Measurements from ENCODE around the gene ASXL1. TPM values are rescaled to one million over a fixed set of nuclear protein-coding genes. Genes with fewer than 3 reads are reported as not detected.
"Not testable (repeated sequence)": the region's sequence is repeated elsewhere in the genome, so short reads cannot be mapped to it uniquely, and the experiment has no call there.

ASXL1 gene
- total RNA-seq, 1 experiment from 2014 or later, result 52.2 TPM

GRCh38 chr20:32382102-32382950 is 24.2 kb downstream of the ASXL1 start:
- Histone ChIP-seq H3K9me2 (ENCODE audit: insufficient read depth) (no peaks in the 10 kb centered on the region), H2AFZ (ENCODE audit: low read depth, low read length, poor library complexity, severe bottlenecking) (no peak overlapping the region), H3K36me3 (ENCODE audit: control insufficient read depth in 1 of 2, insufficient read depth in 2 of 2, low read length in 2 of 2) (no peaks in the 10 kb centered on the region), H3K79me2 (ENCODE audit: insufficient read depth, low read length) (peaks cover 75% of the 10 kb centered on the region), H3K4me2 (ENCODE audit: low read length) (no peak overlapping the region), H3K4me3 (replicated peaks in 1 of 2; ENCODE audit: low read depth in 1 of 2, low read length in 2 of 2) (no peak overlapping the region), H4K20me1 (ENCODE audit: insufficient read depth) (no peaks in the 10 kb centered on the region), H3K27ac (ENCODE audit: low read depth, low read length) (no peak overlapping the region), H3K27me3 (ENCODE audit: insufficient read depth, low read length) (no peaks in the 10 kb centered on the region), H3K4me1 (ENCODE audit: control insufficient read depth in 1 of 2, insufficient read depth in 2 of 2, low read length in 2 of 2) (no peaks in the 10 kb centered on the region), H3K9me3 (ENCODE audit: control insufficient read depth in 1 of 2, insufficient read depth in 1 of 2, low read depth in 1 of 2, low read length in 2 of 2) (no peaks in the 10 kb centered on the region), H3K9ac (ENCODE audit: low read length) (no peak overlapping the region)
- no peak for ATAC-seq
- RAD21 ChIA-PET (ENCODE audit: low non-redundant PET in 1 of 2, low total read pairs in 2 of 2, uncharacterized antibody in 2 of 2, unreplicated experiment in 2 of 2), result no interaction called here
- POLR2A ChIA-PET, result no interaction called here
- DNase-seq (ENCODE audit: low read depth, low spot score), result no peak
- no peak for TF ChIP-seq CBX3 (IDR thresholded peaks at IDR 0.05; ENCODE audit: low read depth)
- TF ChIP-seq ZFX (IDR thresholded peaks at IDR 0.05), result no peak
- no peak for TF ChIP-seq ELF1 (IDR thresholded peaks at IDR 0.05; ENCODE audit: borderline replicate concordance, low read depth)
- no peak for TF ChIP-seq REST (IDR thresholded peaks at IDR 0.05; ENCODE audit: low read depth)
- TF ChIP-seq POLR2A (IDR thresholded peaks at IDR 0.05; ENCODE audit: borderline replicate concordance, extremely low read depth, insufficient read depth, insufficient read length), result no peak
- TF ChIP-seq ATF3 (IDR thresholded peaks at IDR 0.05), result no peak
- no TSS peak for BruUV-seq (replicated peaks)
- CTCF ChIA-PET, result no interaction called here
- intact Hi-C loops (cut with micrococcal nuclease), result no loop called here

- H4K20me1 ChIP-seq (ENCODE audit: insufficient read depth); H3K9me3 ChIP-seq (ENCODE audit: control insufficient read depth in 1 of 2, insufficient read depth in 1 of 2, low read depth in 1 of 2, low read length in 2 of 2); H3K36me3 ChIP-seq (ENCODE audit: control insufficient read depth in 1 of 2, insufficient read depth in 2 of 2, low read length in 2 of 2); H3K4me2 ChIP-seq (ENCODE audit: low read length); H3K4me3 ChIP-seq (replicated peaks in 1 of 2; ENCODE audit: low read depth in 1 of 2, low read length in 2 of 2); CTCF ChIA-PET; H3K27ac ChIP-seq (ENCODE audit: low read depth, low read length); RAD21 ChIA-PET (ENCODE audit: low non-redundant PET in 1 of 2, low total read pairs in 2 of 2, uncharacterized antibody in 2 of 2, unreplicated experiment in 2 of 2); H3K9me2 ChIP-seq (ENCODE audit: insufficient read depth); POLR2A ChIA-PET; H2AFZ ChIP-seq (ENCODE audit: low read depth, low read length, poor library complexity, severe bottlenecking); intact Hi-C loops (cut with micrococcal nuclease); H3K9ac ChIP-seq (ENCODE audit: low read length); ATAC-seq; H3K27me3 ChIP-seq (ENCODE audit: insufficient read depth, low read length); BruUV-seq (replicated peaks); H3K4me1 ChIP-seq (ENCODE audit: control insufficient read depth in 1 of 2, insufficient read depth in 2 of 2, low read length in 2 of 2); DNase-seq (ENCODE audit: low read depth, low spot score): not testable (repeated sequence)
- H3K79me2 ChIP-seq (ENCODE audit: insufficient read depth, low read length), result peaks cover 73% of the 10 kb centered on the region
These were observed 25.3 kb downstream of the ASXL1 start for GRCh38 chr20:32383441-32383840.
